ENCODE data around the gene PRPF40A.

Gene PRPF40A

GRCh38 chr2:152613235-152613634 is 104.0 kb downstream of the PRPF40A start:
- DNase-seq, result peak; percentile 58

DNA sequence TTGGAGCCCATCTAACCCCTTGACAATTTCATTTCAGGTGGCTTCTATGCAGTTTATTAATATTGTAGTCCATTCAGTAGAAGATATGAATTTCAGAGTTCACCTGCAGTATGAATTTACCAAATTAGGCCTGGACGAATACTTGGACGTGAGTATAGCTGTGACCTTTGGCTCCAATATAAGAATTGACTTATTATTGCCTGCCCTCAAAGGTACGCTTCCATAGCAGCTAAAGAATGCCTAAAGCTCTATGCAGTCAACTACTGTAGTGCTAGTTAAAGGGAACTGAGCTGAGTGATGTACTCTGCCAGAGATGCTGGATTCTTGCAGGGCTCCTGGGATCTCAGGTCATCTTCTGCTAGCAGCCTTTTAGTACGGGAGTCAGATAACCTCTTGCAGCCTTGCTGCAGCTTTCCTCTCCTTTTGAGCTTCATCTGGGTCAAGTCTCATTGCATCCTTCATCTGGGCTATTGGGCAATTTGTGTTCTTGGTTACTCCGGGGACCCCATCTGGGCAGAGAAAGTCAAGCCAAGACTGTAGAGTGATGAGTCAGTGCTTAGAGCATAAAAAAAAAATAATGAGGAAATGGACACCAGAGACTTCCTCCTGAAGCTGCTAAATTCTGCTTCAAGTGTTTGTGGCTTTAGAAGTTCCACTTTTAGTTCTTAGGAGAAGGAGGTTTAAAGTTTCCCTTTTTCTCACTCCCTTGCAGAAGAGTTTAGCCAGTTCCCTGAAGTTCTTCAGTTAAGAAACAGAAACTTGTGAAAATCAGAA is 105.6 kb downstream of the PRPF40A start:
- peak; percentile 94 for DNase-seq

GRCh38 chr2:152609699-152610098 is 107.6 kb downstream of the PRPF40A start:
- DNase-seq, result no peak

DNA sequence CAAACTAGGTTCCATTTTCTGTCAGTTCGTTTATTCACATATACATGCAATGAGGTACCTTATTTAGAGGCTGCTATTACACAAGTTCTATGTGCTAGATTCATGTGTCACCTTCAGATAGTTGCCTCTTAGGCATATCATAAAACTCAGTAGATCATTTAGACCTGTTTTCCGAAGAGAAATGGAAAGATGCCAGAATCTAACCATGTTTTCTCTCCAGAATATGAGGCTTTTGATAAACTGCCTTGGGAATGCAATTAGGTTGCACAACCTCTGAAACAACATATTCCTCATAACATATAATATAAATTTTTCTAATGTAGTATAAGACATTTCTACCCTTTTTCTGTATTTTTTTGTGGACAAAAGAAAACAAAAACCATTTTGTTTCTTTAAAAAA is 108.1 kb downstream of the PRPF40A start:
- DNase-seq, result no peak

- DNase-seq, result no peak
These were observed 109.4 kb downstream of the PRPF40A start for GRCh38 chr2:152607793-152608300.

DNA sequence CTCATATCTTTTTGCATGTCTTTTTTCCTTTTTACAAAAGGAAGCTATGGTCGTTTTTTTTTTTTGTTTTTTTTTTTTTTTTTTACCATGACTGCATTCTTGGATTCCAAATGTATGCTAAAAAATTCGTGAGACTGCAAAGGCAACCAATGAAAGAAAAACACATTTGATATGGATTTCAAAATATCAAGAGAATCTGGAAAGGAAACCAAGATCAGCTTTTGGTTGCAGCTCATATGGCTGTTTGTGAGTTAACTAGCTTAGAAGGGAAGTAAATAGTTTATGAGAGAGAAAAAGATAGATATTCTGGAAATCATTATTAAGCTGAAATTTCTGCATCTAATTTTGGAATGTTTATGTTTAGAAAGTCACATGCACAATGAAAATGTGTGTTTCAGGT is 110.3 kb downstream of the PRPF40A start:
- DNase-seq, result no peak

GRCh38 chr2:152606081-152606480 is 111.2 kb downstream of the PRPF40A start:
- DNase-seq, result no peak

DNA sequence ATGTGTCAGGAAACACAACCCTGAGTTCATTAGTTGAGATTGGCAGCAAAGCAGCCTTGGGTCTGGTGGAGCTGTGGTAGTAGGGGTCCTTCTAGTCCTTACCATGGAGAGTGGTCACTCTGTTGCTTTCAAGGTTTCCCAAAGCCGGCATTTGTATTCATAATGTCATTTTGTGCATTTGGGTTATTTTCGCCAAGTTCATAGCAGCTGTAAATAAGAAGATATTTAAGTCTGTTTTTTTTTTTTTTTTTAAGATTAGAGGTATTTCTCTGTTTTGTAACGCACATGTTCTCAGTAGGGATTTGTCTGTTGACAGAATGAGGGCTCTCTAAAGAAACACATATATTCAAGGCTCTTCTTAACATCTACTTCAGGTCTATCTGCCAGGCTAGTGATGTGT is 114.1 kb downstream of the PRPF40A start:
- no peak for DNase-seq

DNA sequence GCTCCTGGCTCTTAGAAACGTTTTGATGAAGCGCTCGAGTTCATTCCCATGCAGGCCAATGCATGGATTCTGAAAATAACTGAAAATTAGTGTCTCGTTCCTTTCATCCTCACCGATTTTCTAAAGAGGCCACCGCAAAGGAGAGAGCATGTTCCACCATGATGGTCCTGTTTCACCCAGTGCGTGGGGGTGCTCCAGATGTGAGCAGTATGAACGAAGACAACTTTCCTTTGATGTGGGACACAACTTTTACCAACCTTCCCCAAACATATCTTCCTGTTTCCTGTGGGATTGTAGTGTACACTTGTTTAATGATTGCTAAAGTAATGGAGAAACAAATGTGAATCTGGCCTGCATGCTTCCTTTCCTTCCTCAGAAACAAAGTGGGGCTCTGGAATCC is 114.5 kb downstream of the PRPF40A start:
- DNase-seq, result no peak
